ENCODE data around the gene PTPRQ. TPM values are rescaled to one million over a fixed set of nuclear protein-coding genes. Genes with fewer than 3 reads are reported as not detected.

Gene PTPRQ
- total and polyA plus RNA-seq, 9 of the 15 experiments (the other 6 are each of a cell fraction or from before 2014, with no cell fraction given), result not detected

GRCh38 chr12:80714055-80714454 is 270.0 kb downstream of the PTPRQ start:
- CTCF ChIA-PET (ENCODE audit: low intra/inter-chr PET ratio), result no interaction called here
- H3K9ac ChIP-seq (ENCODE audit: insufficient read depth in 1 of 2, low read depth in 2 of 2, low read length in 2 of 2), result no peak overlapping the region
- WGBS (ENCODE audit: insufficient coverage, low coverage, missing lambda C conversion rate), result under 1% methylated on average over 14 of the region's 16 CpGs
- no peaks in the 10 kb centered on the region for H3K36me3 ChIP-seq (ENCODE audit: control insufficient read depth, insufficient read depth, low read length)
- H3K9me1 ChIP-seq (ENCODE audit: control insufficient read depth, insufficient read depth, low read length), result no peaks in the 10 kb centered on the region
- no peaks in the 10 kb centered on the region for H4K20me1 ChIP-seq (replicated peaks; ENCODE audit: control insufficient read depth, insufficient read depth, low read length)
- H3K79me2 ChIP-seq (ENCODE audit: control insufficient read depth, insufficient read depth, low read length), result no peaks in the 10 kb centered on the region
- FAIRE-seq (no peak), DNase-seq (ENCODE audit: extremely low read depth in 1 of 4, low spot score in 3 of 4) (no peak), ATAC-seq (no peak)
- TF ChIP-seq ZNF274 (IDR thresholded peaks at IDR 0.05; ENCODE audit: borderline replicate concordance, low read depth, low read length) (no peak), CAMTA2 (CRISPR knock-in tag; conservative IDR thresholded peaks at IDR 0.05) (no peak)
- H3K9me3 ChIP-seq (replicated peaks; ENCODE audit: control insufficient read depth, insufficient read depth, low read depth, low read length), result no peaks in the 10 kb centered on the region
- H3K27ac ChIP-seq (ENCODE audit: extremely low read depth, low read depth, low read length), result no peak overlapping the region
- H3K27me3 ChIP-seq (ENCODE audit: control insufficient read depth in 2 of 2, insufficient read depth in 2 of 2, low read length in 2 of 2), result no peaks in the 10 kb centered on the region
- in situ Hi-C loops (cut with MboI) (no loop called here), intact Hi-C loops (cut with micrococcal nuclease) (no loop called here)
- H3K4me3 ChIP-seq, result no peak overlapping the region
- no peaks in the 10 kb centered on the region for H3K4me1 ChIP-seq (replicated peaks in 1 of 2; ENCODE audit: control insufficient read depth in 2 of 2, insufficient read depth in 2 of 2, low read length in 2 of 2)
- POLR2A ChIA-PET, result no interaction called here
- H3K4me2 ChIP-seq (ENCODE audit: insufficient read depth, low read length), result no peak overlapping the region
- BruUV-seq (replicated peaks), result no TSS peak
- no peak overlapping the region for H2AFZ ChIP-seq (ENCODE audit: low read depth, low read length)

GRCh38 chr12:80714846-80715245 is 270.8 kb downstream of the PTPRQ start:
- no peak for DNase-seq (ENCODE audit: extremely low read depth in 1 of 4, low spot score in 3 of 4)
- Histone ChIP-seq H3K79me2 (ENCODE audit: control insufficient read depth, insufficient read depth, low read length) (no peaks in the 10 kb centered on the region), H3K27me3 (ENCODE audit: control insufficient read depth in 2 of 2, insufficient read depth in 2 of 2, low read length in 2 of 2) (no peaks in the 10 kb centered on the region), H4K20me1 (replicated peaks; ENCODE audit: control insufficient read depth, insufficient read depth, low read length) (no peaks in the 10 kb centered on the region), H3K36me3 (ENCODE audit: control insufficient read depth, insufficient read depth, low read length) (no peaks in the 10 kb centered on the region), H3K4me1 (replicated peaks in 1 of 2; ENCODE audit: control insufficient read depth in 2 of 2, insufficient read depth in 2 of 2, low read length in 2 of 2) (no peaks in the 10 kb centered on the region), H3K9ac (ENCODE audit: insufficient read depth in 1 of 2, low read depth in 2 of 2, low read length in 2 of 2) (no peak overlapping the region), H2AFZ (ENCODE audit: low read depth, low read length) (no peak overlapping the region), H3K4me3 (no peak overlapping the region), H3K4me2 (ENCODE audit: insufficient read depth, low read length) (no peak overlapping the region), H3K9me1 (ENCODE audit: control insufficient read depth, insufficient read depth, low read length) (no peaks in the 10 kb centered on the region), H3K9me3 (replicated peaks; ENCODE audit: control insufficient read depth, insufficient read depth, low read depth, low read length) (no peaks in the 10 kb centered on the region), H3K27ac (ENCODE audit: extremely low read depth, low read depth, low read length) (no peak overlapping the region)
- in situ Hi-C loops (cut with MboI), result no loop called here
- FAIRE-seq, result no peak
- WGBS (ENCODE audit: insufficient coverage, low coverage, missing lambda C conversion rate), result 3% methylated on average over 3 of the region's 3 CpGs
- ATAC-seq, result no peak
- BruUV-seq (replicated peaks), result no TSS peak
- ChIA-PET POLR2A (no interaction called here), CTCF (ENCODE audit: low intra/inter-chr PET ratio) (no interaction called here)
- intact Hi-C loops (cut with micrococcal nuclease), result no loop called here
- TF ChIP-seq FOXK1 (CRISPR knock-in tag; IDR thresholded peaks at IDR 0.05; ENCODE audit: borderline replicate concordance) (no peak), NRF1 (conservative IDR thresholded peaks at IDR 0.05 in 1 of 2, IDR thresholded peaks at IDR 0.05 in 1 of 2) (no peak), CREB5 (CRISPR knock-in tag; IDR thresholded peaks at IDR 0.05) (no peak), MTA2 (IDR thresholded peaks at IDR 0.05; ENCODE audit: low read depth) (no peak), ZNF740 (CRISPR knock-in tag; IDR thresholded peaks at IDR 0.05) (no peak), ZNF740 (tag; IDR thresholded peaks at IDR 0.05) (no peak), HEY1 (CRISPR knock-in tag; IDR thresholded peaks at IDR 0.05; ENCODE audit: borderline replicate concordance) (no peak), TBL1XR1 (IDR thresholded peaks at IDR 0.05; ENCODE audit: low read length in 2 of 2) (no peak), MLX (CRISPR knock-in tag; conservative IDR thresholded peaks at IDR 0.05) (no peak), HOMEZ (CRISPR knock-in tag; IDR thresholded peaks at IDR 0.05) (no peak)

Measured in K562 (cell line).